NCI-H226 (cell line): Measurements from ENCODE around the gene CAMK1.
A peak's percentile ranks its signal among the peaks of the same experiment; 100 is the strongest.

ENCODE experiments used
- DNase-seq: peaks from one replicate; pipeline ENCODE4 v3.0.0-alpha.2; 2015

Gene CAMK1

GRCh38 chr3:9770276-9770812 is 597 bp upstream of the CAMK1 start:
- no peak for DNase-seq

DNA sequence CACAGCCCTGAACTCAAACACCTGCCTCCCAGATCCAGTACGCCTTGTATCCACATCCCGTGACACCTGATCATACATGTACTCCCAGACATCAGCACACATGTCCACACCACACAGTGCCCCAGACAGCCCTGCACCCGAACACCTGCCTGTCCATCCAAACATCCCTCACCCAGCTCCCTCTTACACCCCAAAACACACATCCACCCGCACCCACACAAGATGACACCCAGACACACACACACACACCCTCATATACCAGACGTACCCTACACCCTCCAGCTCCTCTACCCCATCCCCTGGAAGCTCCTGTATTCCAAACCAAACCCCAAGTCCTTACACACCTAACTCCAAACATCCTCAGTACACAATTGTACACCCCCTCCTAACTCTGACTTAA is 735 bp downstream of the CAMK1 start:
- no peak for DNase-seq

- DNase-seq: no peak
These were observed 1.5 kb downstream of the CAMK1 start for GRCh38 chr3:9768141-9768775.

DNA sequence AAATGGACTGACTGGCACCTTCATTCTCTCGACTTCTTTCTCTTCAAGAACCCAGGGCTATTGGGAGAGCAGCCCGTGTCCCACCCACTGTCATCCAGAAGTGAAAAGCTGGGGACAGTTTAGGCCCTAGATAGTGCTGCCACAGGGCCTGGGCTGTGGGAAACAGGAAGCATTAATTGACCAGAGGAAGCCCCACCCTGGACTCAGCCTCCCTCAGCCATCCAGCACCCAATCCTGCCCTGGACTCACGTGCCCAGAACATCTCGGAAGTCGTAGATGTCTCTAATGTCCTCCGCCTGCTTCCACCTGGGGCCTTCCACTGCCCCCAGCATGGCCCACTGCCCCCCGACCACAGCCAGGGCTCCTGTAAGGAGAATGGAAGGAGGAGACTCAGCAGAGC is 2.3 kb downstream of the CAMK1 start:
- no peak for DNase-seq

GRCh38 chr3:9765865-9766264 is 3.9 kb downstream of the CAMK1 start:
- no peak for DNase-seq

GRCh38 chr3:9762871-9763270 is 6.9 kb downstream of the CAMK1 start:
- no peak for DNase-seq

DNA sequence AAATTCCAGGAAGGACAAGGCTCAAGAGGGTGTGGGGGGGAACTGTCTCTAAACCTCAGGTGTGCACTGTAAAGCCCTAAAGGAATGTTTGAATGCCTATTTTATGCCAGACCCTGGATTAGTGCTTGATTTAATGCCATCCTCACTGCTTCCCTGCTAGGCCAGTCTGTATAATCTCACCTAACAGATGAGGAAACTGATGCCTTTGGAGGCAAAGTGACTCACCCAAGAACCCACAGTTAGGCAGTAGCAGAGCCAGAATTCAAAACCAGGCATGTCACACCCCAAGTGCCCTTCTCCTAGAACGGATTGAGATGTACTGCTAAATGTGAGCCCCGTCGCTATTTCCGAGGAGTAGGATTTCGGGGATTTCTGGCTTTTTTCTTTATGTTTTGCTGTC is 7.8 kb downstream of the CAMK1 start:
- DNase-seq: no peak

GRCh38 chr3:9760779-9761505 is 8.8 kb downstream of the CAMK1 start:
- DNase-seq: no peak

DNA sequence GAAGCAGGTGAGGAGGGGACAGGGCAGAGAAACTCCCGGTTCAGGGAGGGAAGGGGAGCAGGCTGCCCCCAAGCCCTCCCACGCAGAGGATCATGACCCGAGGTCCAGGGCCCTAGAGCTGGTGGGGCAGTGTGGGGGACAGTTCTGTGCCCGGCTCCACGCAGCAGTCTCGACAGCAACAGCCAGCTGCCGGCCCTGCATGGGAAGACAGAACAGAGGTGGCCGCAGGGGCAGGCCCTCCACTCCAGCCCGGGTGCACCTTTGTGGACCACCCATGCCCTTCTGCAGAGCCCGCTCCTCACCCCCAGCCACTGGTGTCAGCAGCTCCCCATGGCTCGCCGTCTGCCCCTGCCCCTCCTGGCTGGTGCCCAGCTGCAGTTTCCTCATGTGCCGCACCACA is 12.3 kb downstream of the CAMK1 start:
- DNase-seq: no peak

DNA sequence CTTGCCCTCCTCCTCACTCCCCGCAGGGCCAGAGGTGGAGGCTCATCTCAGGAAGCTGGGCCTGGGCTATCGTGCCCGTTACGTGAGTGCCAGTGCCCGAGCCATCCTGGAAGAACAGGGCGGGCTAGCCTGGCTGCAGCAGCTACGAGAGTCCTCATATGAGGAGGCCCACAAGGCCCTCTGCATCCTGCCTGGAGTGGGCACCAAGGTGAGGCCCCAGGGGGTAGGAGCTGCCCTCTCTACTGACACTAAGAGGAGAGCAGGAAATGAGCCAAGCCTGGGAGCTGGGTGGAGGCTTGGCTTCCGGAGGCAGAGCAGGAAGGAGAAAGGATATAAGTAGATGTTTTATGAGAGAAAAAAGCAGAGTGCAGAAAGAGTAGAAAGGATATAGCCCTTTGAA is 15.1 kb downstream of the CAMK1 start:
- DNase-seq: no peak

- DNase-seq: no peak
These were observed 19.0 kb downstream of the CAMK1 start for GRCh38 chr3:9750556-9751411.

GRCh38 chr3:9749645-9750555 is 19.8 kb downstream of the CAMK1 start, which contains the start of gene OGG1:
Gene OGG1, plus strand, starts transcription at chr3:9749952. Its CDS starts 335 bp downstream, at chr3:9750287.
- DNase-seq: peak; percentile 98

- no peak for DNase-seq
These were observed 20.5 kb downstream of the CAMK1 start for GRCh38 chr3:9749296-9749644.

DNA sequence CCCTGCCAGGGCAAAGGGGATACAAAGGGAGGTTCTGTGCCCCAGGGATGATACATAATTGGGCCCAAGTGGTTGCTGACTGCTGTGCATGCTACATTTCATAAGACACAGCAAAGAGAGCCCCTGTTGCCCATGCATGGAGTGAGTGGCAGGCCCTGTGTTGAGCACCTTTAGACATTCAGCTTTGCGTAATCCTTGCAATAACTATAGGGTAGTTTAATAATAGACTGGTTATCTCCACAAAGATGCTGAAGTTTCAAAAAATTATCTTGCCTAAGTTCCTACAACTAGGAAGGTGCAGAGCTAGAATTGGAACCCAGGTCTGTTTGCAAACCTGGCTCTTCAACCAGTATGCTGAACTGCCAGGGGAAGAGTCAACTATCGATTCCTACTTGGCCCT is 21.7 kb downstream of the CAMK1 start:
- DNase-seq: no peak

DNA sequence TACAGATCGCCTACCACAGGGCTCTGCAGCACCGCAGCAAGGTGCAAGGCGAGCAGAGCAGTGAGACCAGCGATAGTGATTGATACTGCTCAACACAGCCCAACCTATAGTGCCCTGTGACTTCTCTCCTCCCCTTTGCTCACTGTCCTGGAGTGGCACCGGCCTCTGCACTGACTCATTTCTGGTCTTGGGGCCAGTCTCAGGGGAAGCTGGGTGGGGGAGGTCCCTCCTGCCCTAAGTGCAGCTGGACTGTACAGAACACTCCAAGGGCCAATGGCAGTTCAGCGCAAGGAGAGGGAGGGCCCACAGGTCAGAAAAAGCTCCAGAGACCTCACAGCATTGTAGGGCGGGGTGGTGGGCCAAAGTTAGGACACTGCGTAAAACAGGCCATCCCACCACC is 22.5 kb downstream of the CAMK1 start:
- no peak for DNase-seq

- DNase-seq: peak; percentile 75
These were observed 23.4 kb downstream of the CAMK1 start for GRCh38 chr3:9746330-9746729.

DNA sequence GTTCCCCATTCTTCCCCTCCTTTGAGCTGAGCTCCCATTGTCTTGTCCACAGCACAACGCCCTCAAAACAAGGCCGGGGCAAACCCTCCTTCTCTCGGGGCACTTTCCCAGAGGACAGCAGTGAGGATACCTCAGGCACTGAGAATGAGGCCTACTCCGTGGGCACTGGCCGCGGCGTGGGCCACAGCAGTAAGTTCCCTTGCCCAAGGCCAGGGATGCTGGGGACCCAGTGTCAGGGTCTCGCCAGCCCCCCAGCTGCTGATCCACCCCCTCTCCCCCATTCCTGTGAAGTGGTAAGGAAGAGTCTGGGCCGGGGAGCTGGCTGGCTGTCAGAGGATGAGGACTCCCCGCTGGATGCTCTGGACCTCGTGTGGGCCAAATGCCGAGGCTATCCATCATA is 24.2 kb downstream of the CAMK1 start:
- DNase-seq: no peak

DNA sequence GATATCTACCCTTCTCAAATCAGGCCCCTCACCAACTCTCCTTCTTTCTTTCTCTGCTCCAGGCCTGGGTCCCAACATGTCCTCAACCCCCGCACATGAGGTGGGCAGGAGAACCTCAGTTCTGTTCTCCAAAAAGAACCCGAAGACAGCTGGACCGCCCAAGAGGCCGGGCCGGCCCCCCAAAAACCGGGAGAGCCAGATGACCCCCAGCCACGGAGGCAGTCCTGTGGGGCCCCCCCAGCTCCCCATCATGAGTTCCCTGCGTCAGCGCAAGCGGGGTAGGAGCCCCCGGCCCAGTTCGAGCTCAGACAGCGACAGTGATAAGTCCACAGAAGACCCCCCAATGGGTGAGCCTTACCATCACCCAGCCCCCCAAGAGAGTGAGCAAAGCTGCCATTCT is 25.6 kb downstream of the CAMK1 start:
- no peak for DNase-seq

- no peak for DNase-seq
These were observed 26.2 kb downstream of the CAMK1 start for GRCh38 chr3:9743548-9743947.

DNA sequence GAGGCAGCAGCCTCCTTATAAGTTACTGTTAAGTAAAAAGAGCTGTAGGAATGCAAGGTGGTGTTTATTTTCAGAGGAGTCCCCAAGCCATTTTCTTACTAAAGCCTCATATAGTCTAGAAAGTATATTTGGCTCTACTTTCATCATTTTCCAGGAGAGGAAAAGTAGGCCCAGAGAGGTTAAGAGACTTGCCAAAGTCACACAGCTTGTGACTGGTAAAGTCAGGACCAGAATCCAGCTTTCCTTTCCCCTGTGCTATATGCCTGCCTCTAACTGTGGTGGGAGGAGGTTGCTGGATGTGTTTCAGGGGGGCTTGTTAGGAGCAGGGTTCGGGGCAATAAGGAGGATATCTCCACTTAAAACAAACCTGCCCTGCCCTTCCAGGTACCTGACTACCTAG is 27.2 kb downstream of the CAMK1 start:
- no peak for DNase-seq

- no peak for DNase-seq
These were observed 30.6 kb downstream of the CAMK1 start for GRCh38 chr3:9739181-9739580.

- peak; percentile 22 for DNase-seq
These were observed 32.9 kb downstream of the CAMK1 start for GRCh38 chr3:9736831-9737230.

- DNase-seq: no peak
These were observed 37.0 kb downstream of the CAMK1 start for GRCh38 chr3:9732740-9733115.
